ENCODE data around the gene ALX1.

DNA sequence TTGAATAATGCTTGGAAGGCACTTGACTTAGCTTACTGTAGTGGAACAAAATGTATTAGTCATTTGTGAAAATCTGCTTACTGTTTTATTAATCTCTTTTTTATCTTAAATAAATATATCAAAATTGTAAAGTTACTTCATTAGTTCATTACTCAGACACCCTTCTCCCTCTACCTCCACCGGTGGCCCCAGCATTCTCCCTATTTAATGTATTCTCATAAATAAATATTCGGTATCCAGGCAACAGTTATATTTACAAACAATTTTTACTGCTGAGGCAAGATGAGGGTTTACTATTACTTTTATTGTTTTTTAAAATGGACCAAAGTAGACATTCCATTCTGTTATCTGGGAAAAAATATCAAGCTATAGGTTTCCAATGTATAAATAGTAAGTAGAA lies 19.6 kb upstream of the ALX1 start:
- TF ChIP-seq, protein P1, sequence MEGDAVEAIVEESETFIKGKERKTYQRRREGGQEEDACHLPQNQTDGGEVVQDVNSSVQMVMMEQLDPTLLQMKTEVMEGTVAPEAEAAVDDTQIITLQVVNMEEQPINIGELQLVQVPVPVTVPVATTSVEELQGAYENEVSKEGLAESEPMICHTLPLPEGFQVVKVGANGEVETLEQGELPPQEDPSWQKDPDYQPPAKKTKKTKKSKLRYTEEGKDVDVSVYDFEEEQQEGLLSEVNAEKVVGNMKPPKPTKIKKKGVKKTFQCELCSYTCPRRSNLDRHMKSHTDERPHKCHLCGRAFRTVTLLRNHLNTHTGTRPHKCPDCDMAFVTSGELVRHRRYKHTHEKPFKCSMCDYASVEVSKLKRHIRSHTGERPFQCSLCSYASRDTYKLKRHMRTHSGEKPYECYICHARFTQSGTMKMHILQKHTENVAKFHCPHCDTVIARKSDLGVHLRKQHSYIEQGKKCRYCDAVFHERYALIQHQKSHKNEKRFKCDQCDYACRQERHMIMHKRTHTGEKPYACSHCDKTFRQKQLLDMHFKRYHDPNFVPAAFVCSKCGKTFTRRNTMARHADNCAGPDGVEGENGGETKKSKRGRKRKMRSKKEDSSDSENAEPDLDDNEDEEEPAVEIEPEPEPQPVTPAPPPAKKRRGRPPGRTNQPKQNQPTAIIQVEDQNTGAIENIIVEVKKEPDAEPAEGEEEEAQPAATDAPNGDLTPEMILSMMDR (IDR thresholded peaks at IDR 0.05) = no peak
- no peak for TF ChIP-seq EP300 (IDR thresholded peaks at IDR 0.05)
